HG03565 (cell line): ENCODE results near the gene SLC22A3.

Source experiments
- ATAC-seq: cut with Tn5 transposase; IDR thresholded peaks from one replicate; pipeline ENCODE4 v1.9.1; 2021; ENCODE audit warnings: mild to moderate bottlenecking, moderate library complexity; ENCODE audit not compliant: unreplicated experiment

The SLC22A3 gene

GRCh38 chr6:160477901-160478300 is 129.7 kb downstream of the SLC22A3 start:
- no peak for ATAC-seq

DNA sequence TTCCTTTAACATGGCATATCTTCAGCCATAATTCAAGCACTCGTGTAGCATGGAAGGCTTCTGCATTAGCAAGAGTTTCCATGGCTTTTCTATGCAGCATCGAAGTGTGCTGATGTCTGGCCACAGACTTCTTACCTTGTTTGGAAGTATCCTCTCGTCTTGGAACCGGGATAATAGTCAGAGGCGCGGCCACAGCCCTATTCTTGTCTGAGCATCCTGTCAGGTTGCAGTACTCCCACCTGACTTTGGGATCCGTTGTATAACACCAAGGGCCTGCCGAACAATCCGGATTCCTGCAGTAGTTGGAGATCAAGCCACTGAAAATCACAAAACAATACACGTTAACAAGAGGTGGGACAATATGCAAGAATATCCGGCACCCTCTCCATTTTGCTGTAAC is 138.9 kb downstream of the SLC22A3 start:
- no peak for ATAC-seq

- ATAC-seq = no peak
These were observed 140.9 kb downstream of the SLC22A3 start for GRCh38 chr6:160489091-160489490.

- ATAC-seq = no peak
These were observed 146.4 kb downstream of the SLC22A3 start for GRCh38 chr6:160494576-160494975.

GRCh38 chr6:160500639-160501038 is 152.5 kb downstream of the SLC22A3 start:
- no peak for ATAC-seq
